COLO668 (cell line): Measurements from ENCODE around the gene ZNF791.
"Not testable (repeated sequence)": the region's sequence is repeated elsewhere in the genome, so short reads cannot be mapped to it uniquely, and the experiment has no call there.

Experiments
- DNase-seq: peaks from one replicate; lab custom pipeline; 2025; ENCODE audit not compliant: unreplicated experiment; lab: John Stamatoyannopoulos, UW

The ZNF791 gene

DNA sequence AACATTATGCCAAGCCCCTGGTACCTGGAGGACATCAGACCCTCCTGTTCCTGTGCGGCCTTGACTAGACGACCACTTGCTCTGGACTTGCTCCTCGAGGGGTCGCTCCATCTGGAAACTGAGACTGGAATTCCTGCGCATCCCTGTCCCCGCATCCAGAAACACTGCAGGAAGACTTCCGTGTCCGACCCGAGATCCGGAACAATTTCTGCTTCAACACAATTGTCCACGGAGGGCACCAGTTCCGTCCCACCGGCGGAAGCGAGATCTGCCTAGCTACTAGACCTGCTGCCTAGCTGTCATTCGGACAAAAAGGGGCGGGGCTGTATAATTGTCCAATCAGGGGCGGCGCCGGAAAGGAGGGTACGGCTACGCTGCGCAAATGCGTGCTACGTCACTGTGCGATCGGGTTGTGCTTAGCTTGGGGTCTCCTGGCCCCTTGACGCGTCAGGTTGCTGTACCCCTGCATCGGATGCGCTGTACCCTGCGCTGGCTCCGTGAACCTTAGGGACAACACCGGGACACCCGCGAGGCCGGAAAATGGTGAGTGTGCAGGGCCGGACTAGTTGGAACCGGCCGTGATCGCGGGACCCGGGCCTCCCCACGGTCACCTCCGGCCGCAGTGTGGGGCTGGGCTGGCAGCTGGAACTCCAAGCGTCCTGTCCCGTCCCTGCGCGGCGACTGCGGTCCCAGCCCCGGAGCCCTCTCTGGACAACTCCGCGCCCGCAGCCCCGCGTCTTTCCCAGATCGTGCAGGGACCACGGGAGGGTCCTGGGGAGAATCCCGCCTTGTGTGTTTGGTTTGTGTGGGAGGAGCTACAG, at the start of gene ZNF791, which contains the start of gene ZNF490:
Gene ZNF791, plus strand, starts transcription at position 381 of the 821 bp plus-strand sequence. Its CDS starts 160 bp downstream, at position 541.
Gene ZNF490, minus strand, starts transcription at position 274 of the 821 bp plus-strand sequence. Its CDS starts 133 bp downstream, at position 141.
- peak; percentile 97 for DNase-seq

DNA sequence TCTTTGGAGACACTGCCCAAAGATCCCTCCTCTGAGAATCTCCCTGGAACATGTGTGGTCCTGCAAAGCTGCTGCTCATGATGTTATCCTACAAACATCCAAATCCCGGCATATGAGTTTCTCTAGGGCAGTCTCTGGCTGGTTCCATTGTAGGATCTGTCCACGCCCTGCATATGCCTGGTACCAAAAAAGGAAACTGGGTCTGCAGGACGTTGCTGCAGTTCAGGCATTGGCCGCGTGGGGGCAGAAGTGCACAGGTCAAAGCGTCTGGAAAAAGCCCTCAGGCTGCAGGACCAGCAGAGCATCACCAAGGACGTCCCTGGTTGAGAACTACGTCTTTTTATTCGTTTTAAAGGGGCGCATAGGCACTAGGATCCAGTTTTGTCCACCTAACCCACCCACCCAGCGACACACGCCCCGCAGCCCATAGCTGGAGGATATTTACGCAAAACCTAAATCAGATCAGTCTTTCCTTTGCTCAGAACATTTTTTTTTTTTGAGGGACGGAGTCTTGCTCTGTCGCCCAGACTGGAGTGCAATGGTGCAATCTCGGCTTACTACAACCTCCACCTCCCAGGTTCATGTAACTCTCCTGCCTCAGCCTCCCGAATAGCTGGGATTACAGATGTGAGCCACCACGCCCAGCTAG, 46.6 kb upstream of the ZNF791 start:
- peak; percentile 88 for DNase-seq

DNA sequence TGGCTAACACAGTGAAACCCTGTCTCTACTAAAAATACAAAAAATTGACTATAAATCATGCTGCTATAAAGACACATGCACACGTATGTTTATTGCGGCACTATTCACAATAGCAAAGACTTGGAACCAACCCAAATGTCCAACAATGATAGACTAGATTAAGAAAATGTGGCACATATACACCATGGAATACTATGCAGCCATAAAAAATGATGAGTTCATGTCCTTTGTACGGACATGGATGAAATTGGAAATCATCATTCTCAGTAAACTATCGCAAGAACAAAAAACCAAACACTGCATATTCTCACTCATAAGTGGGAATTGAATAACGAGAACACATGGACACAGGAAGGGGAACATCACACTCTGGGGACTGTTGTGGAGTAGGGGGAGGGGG, 44.3 kb upstream of the ZNF791 start:
- DNase-seq, result not testable (repeated sequence)

DNA sequence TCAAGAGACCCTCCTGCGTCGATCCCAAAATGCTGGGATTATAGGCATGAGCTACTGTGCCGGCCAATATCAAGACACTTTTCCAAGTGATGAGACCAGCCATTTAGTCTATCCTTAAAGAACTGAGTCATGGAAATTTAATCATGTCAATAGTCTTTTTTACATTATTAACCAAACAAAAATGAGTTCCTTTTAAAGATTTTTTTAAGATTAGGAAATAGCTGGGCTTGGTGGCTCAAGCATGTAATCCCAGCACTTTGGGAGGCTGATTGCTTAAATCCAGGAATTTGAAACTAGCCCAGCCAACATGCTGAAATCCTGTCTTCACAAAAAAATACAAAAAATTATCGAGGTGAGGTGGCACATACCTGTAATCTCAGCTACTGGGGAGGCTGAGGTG, 42.8 kb upstream of the ZNF791 start:
- no peak for DNase-seq

DNA sequence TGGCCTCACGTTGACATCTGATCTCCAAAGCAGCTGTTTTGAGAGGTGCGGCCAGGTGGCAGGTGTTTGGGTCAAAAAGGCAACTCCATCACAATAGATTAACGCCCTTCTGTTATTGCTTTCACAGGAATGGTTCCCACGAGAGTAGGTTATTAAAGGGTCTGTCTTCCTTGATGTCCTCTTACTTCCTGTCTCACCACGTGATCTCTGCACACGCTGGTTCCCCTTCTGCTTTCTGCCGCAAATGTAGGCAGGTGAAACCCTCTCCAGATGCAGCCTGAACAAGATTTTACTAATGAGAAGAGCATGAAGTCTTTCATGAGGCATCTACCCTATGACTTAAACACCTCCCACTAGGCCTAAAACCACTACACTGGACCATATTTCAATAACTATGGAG, 36.7 kb upstream of the ZNF791 start:
- DNase-seq, result peak; percentile 84

DNA sequence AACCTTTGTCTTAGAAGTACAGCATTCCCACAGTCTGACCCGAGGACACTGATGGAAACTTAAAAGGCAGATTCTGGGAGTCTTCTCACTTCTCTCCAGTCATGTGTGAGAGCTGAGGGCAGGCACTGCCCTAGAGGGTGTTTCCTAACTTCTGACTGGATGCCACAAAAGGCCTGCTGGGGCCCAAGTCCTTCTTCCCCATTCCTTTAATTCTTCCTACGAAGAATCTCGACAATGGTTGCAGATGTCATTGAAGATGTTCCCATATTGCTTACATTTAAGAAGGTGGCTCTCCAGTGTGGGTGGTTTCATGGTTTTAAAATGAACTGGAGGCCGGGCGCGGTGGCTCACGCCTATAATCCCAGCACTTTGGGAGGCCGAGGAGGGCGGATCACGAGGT, 32.1 kb upstream of the ZNF791 start:
- DNase-seq, result no peak

DNA sequence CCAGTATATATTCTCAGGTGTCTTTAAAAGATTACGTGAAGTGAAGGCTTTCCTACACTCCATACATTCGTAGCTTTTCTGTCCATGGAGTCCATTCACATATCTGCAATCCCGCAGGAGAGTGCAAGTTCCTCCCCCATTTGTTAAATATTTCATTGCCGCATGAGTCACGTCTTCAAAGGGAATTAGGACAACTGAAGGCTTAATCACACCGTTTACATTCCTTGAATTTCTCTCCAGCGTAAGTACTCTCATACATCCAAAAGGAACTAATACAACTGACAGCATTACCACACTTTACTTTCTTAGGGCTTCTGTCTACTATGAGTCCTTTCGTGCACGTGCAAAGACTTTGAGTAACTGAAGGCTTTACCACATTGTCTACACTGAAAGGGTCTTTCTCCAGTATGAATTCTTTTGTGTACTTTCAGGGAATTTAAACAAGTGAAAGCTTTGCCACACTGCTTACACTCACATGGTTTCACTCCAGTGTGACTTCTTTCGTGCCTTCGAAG, 30.5 kb upstream of the ZNF791 start:
- no peak for DNase-seq

DNA sequence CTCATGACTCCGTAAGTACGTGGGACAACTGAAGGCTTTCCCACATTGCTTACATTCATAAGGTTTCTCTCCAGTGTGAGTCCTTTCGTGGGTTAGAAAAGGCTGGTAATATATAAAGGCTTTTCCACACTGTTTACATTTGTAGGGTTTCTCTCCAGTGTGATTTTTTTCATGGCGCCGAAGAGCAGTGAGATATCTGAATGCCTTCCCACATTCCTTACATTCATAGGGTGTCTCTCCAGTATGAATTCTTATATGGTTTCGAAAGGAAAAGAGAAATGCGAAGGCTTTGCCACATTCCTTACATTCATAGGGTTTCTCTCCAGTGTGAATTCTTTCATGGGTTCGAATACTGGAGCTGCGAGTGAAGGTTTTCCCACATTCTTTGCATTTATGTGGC, 29.6 kb upstream of the ZNF791 start:
- DNase-seq, result no peak

DNA sequence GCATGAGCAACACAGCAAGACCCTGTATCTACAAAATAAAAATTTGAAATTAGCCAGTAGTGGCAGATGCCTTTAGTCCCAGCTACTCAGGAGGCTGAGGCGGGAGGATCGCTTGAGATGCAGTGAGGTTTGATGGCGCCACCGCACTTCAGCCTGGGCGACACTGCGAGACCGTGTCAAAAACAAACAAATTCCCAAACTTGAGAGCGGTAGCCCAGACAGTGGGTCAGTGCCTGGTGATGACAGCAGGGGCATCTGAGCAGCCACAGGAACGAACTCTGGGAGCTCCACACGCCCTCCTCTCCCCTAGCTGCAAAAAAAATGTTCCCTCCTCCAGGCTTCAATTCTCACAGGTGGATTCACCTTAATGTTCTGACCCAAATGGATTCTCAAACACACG, 14.2 kb upstream of the ZNF791 start:
- DNase-seq, result no peak

DNA sequence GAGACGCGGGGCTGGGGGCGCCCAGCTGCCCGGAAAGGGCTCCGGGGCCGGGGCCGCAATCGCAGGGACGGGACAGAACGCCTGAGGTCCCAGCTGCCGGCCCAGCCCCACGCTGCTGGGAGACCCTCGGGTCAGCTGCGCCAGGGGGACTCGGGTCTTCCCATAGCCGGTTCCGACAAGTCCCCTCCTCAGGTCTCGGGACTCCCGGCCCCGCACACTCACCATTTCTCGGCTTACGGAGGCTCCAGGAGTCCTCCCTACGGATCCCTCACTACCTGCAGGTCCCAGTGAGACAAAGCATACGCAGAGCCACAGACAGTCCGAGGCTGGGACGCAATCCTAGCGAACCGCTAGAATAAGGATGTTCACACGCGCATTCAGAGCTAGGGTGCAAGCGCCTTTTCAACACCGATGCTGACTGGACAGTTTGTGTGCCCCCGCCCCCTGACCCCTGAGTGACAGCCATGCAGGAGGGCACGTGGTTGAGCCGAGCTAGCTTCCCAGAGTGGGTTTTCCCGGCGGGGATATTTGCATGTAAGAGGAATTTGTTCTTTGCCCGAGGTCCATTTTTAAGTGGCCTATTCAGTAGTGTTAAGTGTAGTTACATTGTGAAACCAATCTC, 13.7 kb upstream of the ZNF791 start:
- DNase-seq, result no peak

DNA sequence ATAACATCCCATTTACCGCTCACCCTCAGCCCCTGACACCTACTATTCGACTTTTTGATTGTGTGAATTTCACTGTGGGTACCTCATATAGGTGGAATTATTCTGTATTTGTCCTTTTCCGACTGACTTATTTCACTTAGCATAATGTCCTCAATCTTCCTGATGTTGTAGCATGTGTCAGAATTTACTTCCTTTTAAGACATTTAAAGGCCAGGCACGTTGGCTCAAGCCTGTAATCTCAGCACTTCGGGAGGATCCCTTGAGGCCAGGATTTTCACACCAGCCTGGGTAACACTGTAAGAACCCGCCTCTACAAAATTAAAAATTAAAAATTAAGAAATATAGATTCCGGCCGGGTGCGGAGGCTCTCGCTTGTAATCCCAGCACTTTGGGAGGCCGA, 13.1 kb upstream of the ZNF791 start:
- DNase-seq, result no peak

DNA sequence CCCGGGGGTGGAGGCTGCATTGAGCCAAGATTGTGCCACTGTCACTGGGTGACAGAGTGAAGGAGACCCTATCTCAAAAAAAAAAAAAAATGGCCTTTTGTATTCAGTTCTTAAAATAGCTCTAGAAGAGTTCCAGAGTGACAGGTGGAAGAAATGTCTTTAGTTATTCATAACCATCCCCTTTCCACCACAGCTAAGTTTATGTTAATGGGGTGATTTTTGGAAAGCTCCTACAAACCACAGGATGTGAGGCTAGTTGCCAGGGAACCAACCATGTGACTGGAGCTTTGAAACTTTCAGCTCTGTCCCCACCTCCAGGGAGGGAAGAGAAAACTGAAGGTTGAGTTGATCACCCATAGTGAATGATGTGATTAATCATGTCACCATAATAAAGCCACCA, 7.0 kb upstream of the ZNF791 start:
- no peak for DNase-seq

DNA sequence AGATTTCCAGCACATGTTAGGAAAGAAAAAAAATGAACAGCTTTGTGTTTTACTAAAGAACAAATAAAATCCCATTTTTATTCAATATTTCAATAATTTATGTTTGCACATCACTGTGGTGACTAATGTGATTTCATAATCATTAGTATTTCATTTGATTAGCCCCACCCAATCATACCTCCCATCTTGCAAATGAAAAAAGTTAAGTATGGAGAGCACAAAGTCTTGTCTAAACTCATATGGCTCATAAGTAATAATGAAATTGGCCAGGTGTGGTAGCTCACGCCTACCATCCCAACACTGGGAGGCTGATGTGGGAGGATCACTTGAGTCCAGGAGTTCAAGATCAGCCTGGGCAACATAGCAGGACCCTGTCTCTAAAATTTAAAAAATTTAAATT, 3.9 kb upstream of the ZNF791 start:
- DNase-seq, result no peak

DNA sequence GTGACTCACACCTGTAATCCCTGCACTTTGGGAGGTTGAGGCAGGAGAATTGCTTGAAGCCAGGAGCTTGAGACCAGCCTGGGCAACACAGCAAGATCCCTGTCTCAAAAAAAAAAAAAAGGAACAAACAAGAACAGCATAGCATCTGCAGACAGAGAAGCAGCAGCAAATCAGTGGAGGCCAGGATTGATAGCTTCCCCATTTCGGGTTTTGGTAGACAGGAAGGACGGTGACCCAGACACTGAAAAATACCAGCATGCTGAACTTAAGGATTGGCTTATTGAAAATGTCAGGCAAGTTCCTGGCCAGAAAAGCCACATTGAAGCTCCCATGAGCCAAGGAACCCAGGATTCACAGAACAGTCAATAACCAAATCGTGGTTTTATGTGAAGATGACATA, 3.1 kb upstream of the ZNF791 start:
- no peak for DNase-seq

DNA sequence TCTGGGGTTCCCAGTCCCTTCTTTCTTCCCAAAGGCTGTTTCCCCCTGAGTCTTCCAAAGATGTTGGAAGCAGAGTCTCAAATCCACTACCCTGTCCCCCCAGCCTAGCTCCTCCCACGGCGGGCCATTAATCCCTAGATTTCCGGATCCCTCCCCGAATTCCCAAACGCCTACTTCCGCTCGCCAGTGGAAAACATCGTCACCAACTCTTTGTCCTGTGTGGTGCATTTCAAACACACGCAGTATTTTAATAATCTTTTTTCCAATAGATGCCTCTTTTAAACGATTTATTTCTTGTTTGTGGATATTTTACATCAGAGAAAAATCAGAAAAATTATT, 610 bp downstream of the ZNF791 start:
- peak; percentile 55 for DNase-seq

DNA sequence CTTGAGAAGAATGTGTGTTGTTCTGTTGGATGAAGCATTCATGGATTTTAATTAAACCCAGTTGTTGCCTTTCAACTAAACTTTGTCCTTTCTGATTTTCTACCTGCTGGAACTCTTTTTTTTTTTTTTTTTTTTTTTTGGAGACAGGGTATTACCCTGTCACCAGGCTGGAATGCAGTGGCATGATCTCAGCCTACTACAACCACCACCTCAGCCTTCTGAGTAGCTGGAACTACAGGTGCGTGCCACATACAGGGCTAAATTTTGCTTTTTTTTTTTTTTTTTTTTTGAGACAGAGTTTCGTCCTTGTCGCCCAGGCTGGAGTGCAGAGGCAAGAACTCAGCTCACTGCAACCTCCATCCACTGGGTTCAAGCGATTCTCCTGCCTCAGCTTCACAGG, 6.9 kb downstream of the ZNF791 start:
- DNase-seq, result no peak

DNA sequence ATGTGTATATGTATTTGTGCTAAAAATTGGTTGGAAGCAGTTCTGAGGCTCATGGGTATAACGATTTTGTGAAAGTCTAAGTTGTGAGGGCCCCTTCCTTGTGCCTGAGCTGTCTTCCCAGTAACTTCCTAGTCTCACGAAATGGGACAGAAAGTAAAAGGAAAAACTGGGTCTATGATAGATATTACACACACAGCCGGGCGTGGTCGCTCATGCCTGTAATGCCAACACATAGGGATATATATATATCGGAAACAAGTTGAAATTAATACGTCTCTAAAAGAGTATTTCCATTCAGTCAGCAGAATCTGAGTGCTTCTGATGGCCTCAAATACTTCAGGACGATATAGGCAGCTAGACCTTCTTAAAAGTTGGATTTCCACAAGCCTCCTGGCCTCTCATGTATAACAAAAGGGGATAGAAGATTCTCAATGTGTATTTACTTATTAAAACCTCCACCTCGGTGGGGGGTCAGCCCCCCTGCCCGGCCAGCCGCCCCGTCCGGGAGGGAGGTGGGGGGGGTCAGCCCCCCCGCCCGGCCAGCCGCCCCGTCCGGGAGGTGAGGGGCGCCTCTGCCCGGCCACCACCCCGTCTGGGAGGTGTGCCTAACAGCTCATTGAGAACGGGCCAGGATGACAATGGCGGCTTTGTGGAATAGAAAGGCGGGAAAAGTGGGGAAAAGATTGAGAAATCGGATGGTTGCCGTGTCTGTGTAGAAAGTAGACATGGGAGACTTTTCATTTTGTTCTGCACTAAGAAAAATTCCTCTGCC, 10.7 kb downstream of the ZNF791 start:
- not testable (repeated sequence) for DNase-seq

DNA sequence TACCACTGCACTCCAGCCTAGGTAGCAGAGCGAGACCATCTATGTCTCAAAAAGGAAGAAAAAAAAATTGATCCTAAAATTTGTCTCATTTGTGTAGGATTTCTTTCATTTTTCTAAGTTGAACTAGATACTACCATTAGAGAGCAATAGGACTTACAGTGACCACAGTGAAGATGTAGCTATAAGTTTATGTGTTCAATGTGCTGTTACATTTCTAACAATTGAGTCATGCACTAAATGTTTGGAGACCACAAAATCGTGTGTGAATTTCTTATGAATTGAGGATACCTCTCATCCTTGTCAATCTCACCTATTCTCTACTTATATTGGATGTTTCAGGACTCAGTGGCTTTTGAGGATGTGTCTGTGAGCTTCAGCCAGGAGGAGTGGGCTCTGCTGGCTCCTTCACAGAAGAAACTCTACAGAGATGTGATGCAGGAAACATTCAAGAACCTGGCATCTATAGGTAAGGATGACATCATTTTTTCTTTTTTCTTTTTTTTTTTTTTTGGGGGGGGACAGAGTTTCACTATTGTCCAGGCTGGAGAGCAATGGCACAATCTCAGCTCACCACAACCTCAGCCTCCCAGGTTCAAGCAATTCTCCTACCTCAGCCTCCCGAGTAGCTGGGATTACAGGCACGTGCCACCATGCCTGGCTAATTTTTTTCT, 12.8 kb downstream of the ZNF791 start:
- no peak for DNase-seq

DNA sequence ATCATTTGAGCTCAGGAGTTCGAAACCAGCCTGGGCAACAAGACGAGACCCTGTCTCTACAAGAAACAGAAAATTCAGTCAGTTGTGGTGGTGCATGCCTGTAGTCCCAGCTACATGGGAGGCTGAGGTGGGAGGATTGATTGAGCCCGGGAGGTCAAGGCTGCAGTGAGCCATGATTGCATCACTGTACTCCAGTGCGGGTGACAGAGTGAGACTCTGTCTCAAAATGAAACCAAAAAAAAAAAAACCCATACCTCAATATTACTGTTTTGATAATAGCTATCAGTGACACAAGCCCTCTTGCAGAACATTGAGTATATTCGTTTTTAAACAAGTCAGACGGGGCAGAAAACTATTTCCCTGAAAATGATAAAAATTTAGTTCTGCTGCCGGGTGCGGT, 16.2 kb downstream of the ZNF791 start:
- no peak for DNase-seq
